Measurements from ENCODE around the gene TBC1D22A. TPM values are rescaled to one million over a fixed set of nuclear protein-coding genes. Genes with fewer than 3 reads are reported as not detected.

The TBC1D22A gene
- total RNA-seq, 4 donors from 2014 or later: 10.8 to 32.2 (median 22.3) TPM

DNA sequence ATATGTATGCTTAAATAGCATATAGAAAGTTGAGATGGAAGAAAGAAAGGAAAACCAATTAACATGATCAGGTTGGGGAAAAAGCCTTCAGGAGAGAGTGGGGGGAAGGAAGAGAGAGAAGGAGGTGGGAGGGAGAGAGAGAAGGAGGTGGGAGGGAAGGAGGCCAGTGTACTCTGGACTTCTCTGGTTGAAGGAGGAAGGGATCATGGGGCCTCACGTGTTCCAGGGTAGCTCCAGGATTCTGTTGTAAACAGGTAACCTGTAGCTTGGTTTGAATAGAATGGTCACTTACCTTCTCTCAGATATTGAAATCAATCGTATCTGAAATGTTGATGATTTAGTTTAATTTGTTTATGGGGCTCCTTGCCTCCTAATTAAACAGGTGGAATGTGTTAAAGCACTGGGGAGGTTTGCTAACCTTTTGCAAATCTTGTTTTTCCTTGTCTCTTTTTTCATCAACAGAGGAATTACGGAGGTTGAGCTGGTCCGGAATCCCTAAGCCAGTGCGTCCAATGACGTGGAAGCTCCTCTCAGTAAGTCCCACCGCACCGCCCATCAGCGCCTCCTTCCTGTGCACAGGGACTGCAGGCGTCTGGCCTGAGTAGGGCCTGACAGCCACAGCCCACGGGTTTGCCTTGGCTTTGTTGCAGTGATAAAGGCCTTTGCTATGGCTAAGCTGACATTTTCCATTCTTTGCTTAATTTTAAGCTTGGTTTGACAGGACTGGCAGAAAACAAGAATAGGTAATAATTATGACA is 115.9 kb downstream of the TBC1D22A start:
- TF ChIP-seq, protein P1, sequence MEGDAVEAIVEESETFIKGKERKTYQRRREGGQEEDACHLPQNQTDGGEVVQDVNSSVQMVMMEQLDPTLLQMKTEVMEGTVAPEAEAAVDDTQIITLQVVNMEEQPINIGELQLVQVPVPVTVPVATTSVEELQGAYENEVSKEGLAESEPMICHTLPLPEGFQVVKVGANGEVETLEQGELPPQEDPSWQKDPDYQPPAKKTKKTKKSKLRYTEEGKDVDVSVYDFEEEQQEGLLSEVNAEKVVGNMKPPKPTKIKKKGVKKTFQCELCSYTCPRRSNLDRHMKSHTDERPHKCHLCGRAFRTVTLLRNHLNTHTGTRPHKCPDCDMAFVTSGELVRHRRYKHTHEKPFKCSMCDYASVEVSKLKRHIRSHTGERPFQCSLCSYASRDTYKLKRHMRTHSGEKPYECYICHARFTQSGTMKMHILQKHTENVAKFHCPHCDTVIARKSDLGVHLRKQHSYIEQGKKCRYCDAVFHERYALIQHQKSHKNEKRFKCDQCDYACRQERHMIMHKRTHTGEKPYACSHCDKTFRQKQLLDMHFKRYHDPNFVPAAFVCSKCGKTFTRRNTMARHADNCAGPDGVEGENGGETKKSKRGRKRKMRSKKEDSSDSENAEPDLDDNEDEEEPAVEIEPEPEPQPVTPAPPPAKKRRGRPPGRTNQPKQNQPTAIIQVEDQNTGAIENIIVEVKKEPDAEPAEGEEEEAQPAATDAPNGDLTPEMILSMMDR (IDR thresholded peaks at IDR 0.05; ENCODE audit: low read depth): no peak

DNA sequence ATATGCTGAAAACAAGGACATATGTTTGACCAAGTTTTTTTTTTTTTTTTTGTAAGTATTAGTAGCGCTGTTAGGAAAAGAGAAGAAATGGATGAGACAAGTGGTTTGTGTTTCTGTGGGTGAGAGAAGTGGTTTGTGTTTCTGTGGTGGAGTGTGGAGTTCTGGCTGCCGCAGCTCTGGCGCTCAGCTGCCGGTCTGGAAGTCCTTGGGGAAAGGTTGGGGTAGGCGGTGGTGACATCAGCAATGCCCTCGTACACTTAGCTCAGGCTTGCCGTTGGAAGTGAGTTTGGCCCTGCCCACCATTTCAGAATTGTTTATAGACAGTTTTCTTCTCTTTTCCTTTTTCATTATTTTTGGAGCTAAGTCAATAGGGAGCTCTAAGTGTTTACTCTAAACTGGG is 116.6 kb downstream of the TBC1D22A start:
- TF ChIP-seq, protein P1 (IDR thresholded peaks at IDR 0.05; ENCODE audit: low read depth): no peak

DNA sequence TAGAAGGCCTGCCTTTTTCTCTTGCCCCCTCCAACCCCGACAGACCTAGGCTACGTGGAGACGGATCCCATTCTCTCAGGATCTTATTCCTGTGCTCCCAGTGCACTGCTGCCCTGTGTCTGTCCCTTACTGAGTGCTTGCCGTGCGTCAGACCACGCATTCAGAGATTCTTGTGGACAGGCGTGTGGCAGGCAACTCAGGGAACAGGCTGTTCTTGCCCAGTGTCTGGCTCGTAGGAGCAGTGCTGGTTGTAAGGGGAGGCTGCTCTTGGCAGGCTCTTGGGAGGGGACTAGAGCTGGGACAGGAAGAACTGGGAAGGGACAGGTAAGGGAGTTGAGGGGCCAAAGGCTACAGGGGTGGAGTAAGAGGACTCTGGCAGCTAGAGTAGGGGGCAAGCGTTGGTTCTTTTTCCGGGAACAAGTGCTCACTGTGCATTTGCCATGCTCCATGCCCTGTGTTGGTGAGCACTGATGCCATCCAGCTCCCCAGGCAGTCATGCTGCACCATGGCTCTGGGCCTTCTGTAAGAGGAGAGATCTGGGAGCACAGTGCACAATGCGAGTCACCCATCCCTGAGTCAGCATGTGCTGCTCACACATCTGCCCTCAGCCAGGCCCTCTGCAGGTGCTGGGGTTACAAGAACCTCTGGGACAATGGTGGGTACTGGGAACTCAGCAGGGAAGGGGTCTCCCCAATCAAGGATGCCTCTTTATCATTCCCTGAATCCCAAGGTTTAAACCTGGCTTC is 119.1 kb downstream of the TBC1D22A start:
- TF ChIP-seq, protein P1 (IDR thresholded peaks at IDR 0.05; ENCODE audit: low read depth): no peak

DNA sequence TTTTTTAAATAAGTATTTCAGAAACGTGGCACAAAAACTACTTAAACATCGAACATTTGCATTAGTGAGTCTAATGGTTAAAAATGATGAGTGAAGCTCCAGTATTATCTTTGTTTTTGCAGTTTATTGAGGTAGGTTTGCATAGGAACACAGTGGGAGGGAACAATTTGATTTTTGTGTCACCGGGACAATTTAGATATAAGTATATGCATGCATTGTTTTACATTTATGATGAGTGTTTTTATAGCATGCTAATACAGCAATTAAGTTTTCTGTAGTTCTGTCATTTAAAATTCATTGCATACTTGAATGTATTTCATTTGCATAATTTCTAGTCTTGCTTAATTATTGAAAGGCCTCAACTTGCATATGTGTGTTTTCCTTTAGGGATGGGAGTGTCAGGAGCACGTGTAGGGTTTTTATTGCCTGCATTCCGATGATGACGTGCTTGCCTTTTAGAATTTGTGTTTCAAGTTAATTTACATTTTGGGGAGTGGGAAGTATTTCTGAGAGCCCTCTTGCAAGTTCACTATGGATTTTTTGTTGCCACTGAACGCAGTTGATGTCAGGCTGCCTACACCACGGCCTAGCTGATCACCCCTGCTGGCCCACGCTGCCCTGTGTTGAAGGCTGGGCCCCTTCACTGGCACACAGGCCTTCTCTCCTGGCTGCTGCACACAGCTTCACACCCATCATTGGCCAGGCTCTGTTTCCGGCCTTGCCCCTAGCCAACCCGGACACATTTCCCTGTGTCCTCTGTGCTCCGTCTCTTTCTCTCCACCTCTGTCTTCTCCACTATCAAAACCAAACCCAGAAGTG is 120.9 kb downstream of the TBC1D22A start:
- TF ChIP-seq, protein P1 (IDR thresholded peaks at IDR 0.05; ENCODE audit: low read depth): no peak

DNA sequence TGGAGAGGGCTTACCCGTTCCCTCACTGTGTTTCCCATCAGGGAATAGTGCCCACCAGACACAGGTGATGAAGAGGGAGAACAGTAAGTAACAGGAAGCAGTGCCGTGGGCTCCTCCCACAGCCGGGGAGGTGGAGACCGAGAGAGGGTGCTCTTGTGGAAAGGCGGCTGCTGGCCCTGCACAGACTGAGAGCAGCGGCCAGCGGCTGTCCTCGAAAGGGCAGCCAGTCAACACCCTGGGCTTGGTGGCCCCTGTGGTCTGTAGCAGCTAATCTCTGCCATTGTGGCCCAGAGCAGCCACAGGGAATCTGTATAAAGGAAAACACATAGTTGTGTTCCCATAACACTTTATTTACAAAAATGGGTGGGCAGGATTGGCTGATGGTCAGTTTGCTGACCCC is 121.9 kb downstream of the TBC1D22A start:
- TF ChIP-seq, protein P1 (IDR thresholded peaks at IDR 0.05; ENCODE audit: low read depth): no peak

DNA sequence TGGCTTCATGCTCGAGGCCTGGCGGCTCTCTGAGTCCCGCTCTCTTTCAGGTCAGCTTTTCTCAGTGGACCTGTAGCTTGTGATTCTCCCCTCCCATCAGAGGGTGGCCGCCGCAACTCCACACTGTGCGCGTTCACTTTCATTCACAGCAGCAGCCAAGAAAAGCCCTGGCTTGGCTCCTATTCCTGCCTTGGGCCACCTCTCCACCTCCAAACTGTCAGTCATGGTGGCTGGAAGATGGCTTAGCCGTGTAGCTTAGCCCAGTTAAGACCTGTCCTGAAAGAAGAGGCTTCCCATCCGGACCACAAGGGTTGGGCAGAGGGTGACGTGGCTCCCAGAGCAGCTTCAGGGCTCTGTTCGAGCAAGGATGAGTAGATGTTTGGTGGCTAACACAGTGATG is 125.5 kb downstream of the TBC1D22A start:
- TF ChIP-seq, protein P1 (IDR thresholded peaks at IDR 0.05; ENCODE audit: low read depth): no peak

DNA sequence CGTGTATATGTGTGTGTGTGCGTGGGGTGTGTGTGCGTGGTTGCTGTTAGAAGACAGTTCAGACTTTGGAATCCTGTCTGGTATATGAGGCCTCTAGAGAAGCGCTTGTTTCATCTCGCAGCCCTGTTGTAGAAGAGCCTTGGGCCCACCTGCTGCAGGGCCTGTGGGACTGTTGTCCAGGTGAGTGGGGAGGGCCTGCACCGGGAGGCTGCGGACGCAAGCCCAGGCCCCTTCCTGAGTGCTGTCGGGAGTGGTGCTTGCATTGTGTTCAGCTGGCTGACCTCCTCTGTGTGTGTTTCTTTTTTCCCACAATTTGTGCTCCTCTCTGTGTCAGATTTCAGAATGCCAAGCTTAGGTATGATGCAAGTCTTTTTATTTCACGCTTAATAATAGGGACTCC is 128.4 kb downstream of the TBC1D22A start:
- TF ChIP-seq, protein P1 (IDR thresholded peaks at IDR 0.05; ENCODE audit: low read depth): no peak
